Effector memory CD8-positive, alpha-beta T cell (primary cell): ENCODE data around the gene HBS1L.

Experiments used
- ATAC-seq: fragments of 150-1000 bp; cut with Tn5 transposase; replicated peaks from 2 replicates; pipeline ENCODE4 v1.10.0; 2021; ENCODE audit warnings: mild to moderate bottlenecking, moderate library complexity
- DNase-seq, 3 experiments: peaks; one replicate each; pipeline ENCODE4 v3.0.0; 2021
- H3K27ac Mint-ChIP-seq, 2 donors: one replicate each; pipeline ENCODE4 v1.8.0; 2022; ENCODE audit warnings: mild to moderate bottlenecking in 2 of 2, mixed read lengths in 2 of 2, moderate library complexity in 2 of 2
- H3K27me3 Mint-ChIP-seq, 2 donors: one replicate each; pipeline ENCODE4 v1.8.0; 2022; ENCODE audit warnings: mixed read lengths in 2 of 2
- H3K36me3 Mint-ChIP-seq: one replicate; pipeline ENCODE4 v1.8.0; 2022; ENCODE audit warnings: mild to moderate bottlenecking, moderate library complexity, mixed read lengths; ENCODE audit not compliant: insufficient read depth
- H3K4me1 Mint-ChIP-seq, 2 donors: one replicate each; pipeline ENCODE4 v1.8.0; 2022; ENCODE audit warnings: low read depth in 2 of 2, mixed read lengths in 2 of 2
- H3K4me3 Mint-ChIP-seq, 2 donors: one replicate each; pipeline ENCODE4 v1.8.0; 2022; ENCODE audit warnings: mild to moderate bottlenecking in 2 of 2, mixed read lengths in 2 of 2, moderate library complexity in 2 of 2
- H3K9me3 Mint-ChIP-seq, 2 donors: one replicate each; pipeline ENCODE4 v1.8.0; 2022; ENCODE audit warnings: mixed read lengths in 2 of 2

Gene HBS1L

DNA sequence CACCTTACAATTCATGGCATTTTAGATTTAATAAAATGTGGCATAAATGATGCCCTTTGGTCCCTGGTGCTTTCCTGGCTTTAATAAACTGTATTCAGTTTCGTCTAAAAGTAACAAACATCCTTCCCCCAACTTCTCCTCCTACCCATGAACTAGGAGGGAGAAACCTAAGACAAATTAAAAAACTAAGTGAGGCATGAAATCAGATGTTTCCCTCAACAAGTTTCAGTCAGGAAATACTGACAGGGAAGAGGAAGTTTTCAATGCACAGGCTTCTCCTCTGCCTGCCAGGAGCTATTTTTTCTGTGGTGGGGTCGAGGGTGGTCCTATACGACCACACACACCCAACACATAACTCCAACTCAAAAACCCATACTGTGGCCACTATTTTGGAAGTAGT, 10.0 kb downstream of the HBS1L start:
- Mint-ChIP-seq H3K4me1 (peaks cover 37 to 50% of the 10 kb centered on the region in 2 donors), H3K27ac (peak overlapping the region; percentile 39 to 45)

DNA sequence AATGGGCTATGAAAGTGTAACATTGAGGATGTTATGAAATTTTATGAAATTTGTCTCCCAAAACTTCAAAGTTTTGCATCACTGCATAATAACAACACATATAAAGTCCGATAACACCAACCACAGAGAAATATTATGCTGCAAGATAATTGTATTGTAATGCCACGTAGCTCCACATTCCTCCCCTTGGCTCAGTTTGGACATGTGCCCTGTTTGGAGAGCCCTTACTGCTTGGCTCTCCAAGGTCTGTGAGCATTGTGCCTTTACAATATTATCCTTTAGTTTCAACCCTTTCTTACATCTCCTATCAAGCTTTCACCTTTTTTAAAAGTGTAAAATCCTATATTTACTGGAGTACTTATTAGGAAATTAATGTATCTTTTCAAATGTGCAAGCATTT, 10.8 kb downstream of the HBS1L start:
- H3K27me3 Mint-ChIP-seq, result no peaks in the 10 kb centered on the region
- peak overlapping the region in 1 of 2 donors; percentile 39 for H3K27ac Mint-ChIP-seq
- H3K4me3 Mint-ChIP-seq, result no peak overlapping the region
- peaks cover 33% of the 10 kb centered on the region for H3K36me3 Mint-ChIP-seq
- no peak for DNase-seq
- H3K9me3 Mint-ChIP-seq, result no peaks in the 10 kb centered on the region
- no peak for ATAC-seq
- H3K4me1 Mint-ChIP-seq, result peaks cover 37 to 53% of the 10 kb centered on the region in 2 donors

More for the DNA sequence above, 10.0 kb downstream of the HBS1L start:
- no peaks in the 10 kb centered on the region for H3K9me3 Mint-ChIP-seq
- ATAC-seq (no peak), DNase-seq (no peak)
- H3K27me3 Mint-ChIP-seq, result no peaks in the 10 kb centered on the region
- H3K36me3 Mint-ChIP-seq, result peaks cover 33% of the 10 kb centered on the region
- no peak overlapping the region for H3K4me3 Mint-ChIP-seq

DNA sequence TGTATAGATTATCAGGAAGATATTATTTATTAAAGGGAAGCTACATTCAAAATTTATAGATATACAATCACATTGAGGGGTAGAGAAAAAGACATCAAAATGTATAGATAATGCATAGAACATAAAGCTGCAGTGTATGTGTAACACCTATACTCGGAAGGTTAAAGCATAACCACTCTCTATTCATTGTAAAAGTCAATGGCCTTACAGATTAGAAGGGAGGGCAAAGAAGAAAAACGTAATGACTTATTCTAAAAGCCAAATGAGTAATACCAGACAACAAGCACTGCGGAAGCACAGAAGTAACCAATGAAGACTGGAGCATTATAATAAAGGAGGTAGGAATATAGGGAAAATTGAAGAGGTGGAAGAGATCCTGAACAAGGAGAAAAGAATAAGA, 11.3 kb downstream of the HBS1L start:
- DNase-seq (no peak), ATAC-seq (no peak)
- H3K9me3 Mint-ChIP-seq, result no peaks in the 10 kb centered on the region
- H3K27ac Mint-ChIP-seq, result no peak overlapping the region
- H3K27me3 Mint-ChIP-seq, result no peaks in the 10 kb centered on the region
- no peak overlapping the region for H3K4me3 Mint-ChIP-seq
- H3K4me1 Mint-ChIP-seq, result peaks cover 34 to 48% of the 10 kb centered on the region in 2 donors
- H3K36me3 Mint-ChIP-seq, result peaks cover 32% of the 10 kb centered on the region

DNA sequence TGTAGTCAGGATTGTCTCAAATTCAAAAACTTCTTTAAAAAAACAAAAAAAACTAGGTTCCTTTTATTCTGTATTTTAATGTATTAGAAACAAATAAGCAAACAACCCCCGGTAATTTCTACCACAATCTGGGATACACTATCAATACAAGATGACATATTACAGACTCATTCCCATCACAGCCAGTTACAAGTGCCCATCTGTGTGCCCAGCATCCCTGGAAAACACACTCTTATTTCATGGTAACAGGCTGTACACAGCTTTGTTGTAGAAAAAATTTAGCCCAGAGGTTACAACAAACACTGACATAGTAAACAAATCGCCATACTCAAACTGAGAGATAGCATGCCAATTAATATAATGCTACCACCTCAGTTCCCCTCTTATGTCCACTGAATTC, 16.3 kb downstream of the HBS1L start:
- ATAC-seq (no peak), DNase-seq (no peak)
- Mint-ChIP-seq H3K9me3 (no peaks in the 10 kb centered on the region), H3K27ac (no peak overlapping the region), H3K4me3 (no peak overlapping the region), H3K27me3 (no peaks in the 10 kb centered on the region), H3K4me1 (peaks cover 7 to 28% of the 10 kb centered on the region in 2 donors), H3K36me3 (peaks cover 56% of the 10 kb centered on the region)

DNA sequence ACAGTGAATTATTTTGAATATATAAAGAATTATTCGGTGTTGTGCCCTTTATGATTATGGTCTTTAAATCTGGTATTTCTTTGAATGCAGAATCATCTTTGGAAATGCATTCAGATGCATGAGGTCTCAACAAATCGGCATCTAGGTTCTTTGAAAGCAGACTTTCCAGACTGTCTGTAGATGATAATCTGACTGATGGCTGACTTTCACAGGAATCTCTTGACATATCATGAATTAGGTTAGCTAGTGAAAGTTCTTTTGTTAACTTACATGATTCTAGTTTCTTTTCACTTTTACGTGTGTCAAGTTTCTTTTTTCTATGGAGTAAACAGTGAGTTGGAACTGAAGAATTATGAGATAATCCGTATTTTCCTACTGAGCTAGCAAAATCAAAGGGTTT, 17.1 kb downstream of the HBS1L start:
- H3K27ac Mint-ChIP-seq, result no peak overlapping the region
- ATAC-seq (no peak), DNase-seq (no peak)
- no peaks in the 10 kb centered on the region for H3K27me3 Mint-ChIP-seq
- no peak overlapping the region for H3K4me3 Mint-ChIP-seq
- peaks cover 58% of the 10 kb centered on the region for H3K36me3 Mint-ChIP-seq
- H3K4me1 Mint-ChIP-seq, result peaks cover 1 to 21% of the 10 kb centered on the region in 2 donors
- H3K9me3 Mint-ChIP-seq, result no peaks in the 10 kb centered on the region

DNA sequence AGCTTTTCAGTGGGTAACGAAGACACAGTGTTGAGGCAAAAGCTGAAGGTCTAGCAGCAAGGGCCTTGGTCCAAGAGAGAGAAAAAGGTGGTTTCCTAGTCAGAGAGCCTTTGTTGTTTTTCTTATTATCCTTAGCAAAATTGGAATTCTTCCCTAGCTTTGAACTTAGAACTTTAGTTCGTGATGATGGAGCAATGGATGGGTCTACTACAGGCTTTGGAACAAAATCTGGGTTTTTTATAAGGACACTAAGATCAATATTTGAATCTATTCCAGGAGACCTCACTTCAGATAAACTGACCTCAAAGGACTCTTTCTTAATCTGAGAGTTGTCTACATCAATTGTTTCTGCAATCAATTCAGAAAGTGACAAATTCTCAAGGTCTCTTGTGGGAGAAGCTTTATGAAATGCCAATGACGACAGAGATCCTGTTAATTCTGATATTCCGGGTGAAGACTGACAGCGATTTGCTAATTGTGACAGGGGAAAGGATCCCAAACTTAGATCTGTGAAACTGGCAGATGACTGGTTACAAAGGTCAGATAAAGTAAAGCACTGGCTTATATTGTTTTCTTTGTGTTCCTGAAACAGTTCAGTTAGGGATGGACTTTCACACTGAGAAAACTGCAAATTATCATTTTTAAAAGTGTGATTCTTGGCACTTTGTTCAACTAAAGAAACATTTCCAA, 17.7 kb downstream of the HBS1L start:
- Mint-ChIP-seq H3K36me3 (peaks cover 60% of the 10 kb centered on the region), H3K27ac (peak overlapping the region; percentile 34 to 36), H3K9me3 (no peaks in the 10 kb centered on the region), H3K27me3 (no peaks in the 10 kb centered on the region), H3K4me1 (peaks cover 1 to 17% of the 10 kb centered on the region in 2 donors), H3K4me3 (no peak overlapping the region)
- DNase-seq (no peak), ATAC-seq (no peak)

DNA sequence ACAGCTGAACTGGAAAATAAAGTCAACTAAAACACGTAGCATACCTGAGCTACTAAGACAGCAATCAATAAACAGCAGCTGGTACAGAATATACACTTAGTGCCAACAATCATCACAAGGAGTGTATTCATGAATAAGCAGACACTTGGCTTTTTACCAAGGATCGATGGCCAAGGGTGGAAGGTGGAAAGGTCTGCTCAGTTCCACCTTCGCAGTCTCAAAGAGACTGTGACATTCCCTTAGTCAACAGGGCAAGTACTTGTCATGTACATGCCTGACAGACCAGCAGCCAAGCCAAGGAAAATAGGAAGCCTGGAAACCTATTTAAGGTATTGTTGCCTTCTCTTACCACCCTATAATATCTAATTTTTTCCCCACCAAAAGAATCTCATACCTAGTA, 21.4 kb downstream of the HBS1L start:
- no peak overlapping the region for H3K27ac Mint-ChIP-seq
- DNase-seq (no peak), ATAC-seq (no peak)
- no peak overlapping the region for H3K4me3 Mint-ChIP-seq
- H3K9me3 Mint-ChIP-seq, result no peaks in the 10 kb centered on the region
- no peaks in the 10 kb centered on the region for H3K27me3 Mint-ChIP-seq
- peaks cover 48% of the 10 kb centered on the region for H3K36me3 Mint-ChIP-seq
- peaks cover 7 to 17% of the 10 kb centered on the region in 2 donors for H3K4me1 Mint-ChIP-seq

DNA sequence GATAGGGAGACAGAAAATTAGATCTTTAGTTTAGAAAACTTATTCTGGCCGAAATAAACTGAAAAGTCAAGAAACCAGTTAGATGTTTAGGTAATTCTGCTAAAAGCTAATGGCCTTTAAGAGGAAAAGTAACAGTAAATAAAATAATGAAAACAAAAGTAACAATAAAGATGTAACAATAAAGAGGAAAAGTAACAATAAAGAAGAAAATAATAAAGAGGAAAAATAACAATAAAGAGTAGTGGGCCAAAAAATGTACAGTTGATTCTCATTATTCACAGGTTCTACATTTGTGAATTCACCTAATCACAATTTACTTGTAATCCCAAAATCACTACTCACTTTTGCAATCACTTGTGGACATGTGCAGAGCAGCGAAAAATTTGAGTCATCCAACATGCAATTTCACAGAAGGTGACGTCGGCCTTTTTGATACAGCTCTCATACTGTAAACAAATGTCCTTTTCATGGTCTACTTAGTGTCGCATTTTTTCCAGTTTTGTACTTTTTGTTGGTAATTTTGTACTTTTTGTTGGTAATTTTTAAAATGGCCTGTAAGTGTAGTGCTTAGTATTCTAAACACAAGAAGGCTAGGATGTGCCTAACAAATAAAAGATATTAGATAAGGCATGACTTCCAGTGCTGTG, 24.0 kb downstream of the HBS1L start:
- H3K27me3 Mint-ChIP-seq, result no peaks in the 10 kb centered on the region
- peaks cover 43% of the 10 kb centered on the region for H3K36me3 Mint-ChIP-seq
- no peak for ATAC-seq
- peak overlapping the region in 1 of 2 donors; percentile 21 for H3K4me3 Mint-ChIP-seq
- no peak for DNase-seq
- no peaks in the 10 kb centered on the region for H3K9me3 Mint-ChIP-seq
- H3K4me1 Mint-ChIP-seq, result peaks cover 7 to 19% of the 10 kb centered on the region in 2 donors
- H3K27ac Mint-ChIP-seq, result peak overlapping the region; percentile 0 to 55

DNA sequence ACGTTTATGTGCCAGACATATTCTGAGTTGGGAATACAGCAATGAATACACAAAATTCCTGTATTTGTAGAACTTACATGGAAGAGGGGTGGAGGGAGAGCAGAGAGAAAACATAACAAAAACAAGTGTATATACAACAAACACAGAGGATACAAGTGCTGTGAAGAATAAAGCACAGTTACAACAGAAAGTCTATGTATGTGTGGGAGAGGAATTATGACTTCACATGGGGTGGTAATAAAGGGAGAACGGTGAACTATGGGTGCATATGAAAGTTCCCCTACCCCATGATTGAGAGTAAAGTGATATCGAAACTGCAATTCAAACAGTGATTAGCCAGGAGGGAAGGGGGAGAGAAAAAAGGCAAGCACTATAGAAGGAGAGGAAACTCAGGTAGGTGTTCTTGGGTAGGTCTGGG, 24.6 kb downstream of the HBS1L start:
- peaks cover 8 to 21% of the 10 kb centered on the region in 2 donors for H3K4me1 Mint-ChIP-seq
- H3K36me3 Mint-ChIP-seq, result peaks cover 40% of the 10 kb centered on the region
- no peaks in the 10 kb centered on the region for H3K27me3 Mint-ChIP-seq
- peak overlapping the region; percentile 0 to 55 for H3K27ac Mint-ChIP-seq
- ATAC-seq, result peak; percentile 71
- H3K4me3 Mint-ChIP-seq, result peak overlapping the region in 1 of 2 donors; percentile 21
- no peak for DNase-seq
- H3K9me3 Mint-ChIP-seq, result no peaks in the 10 kb centered on the region

DNA sequence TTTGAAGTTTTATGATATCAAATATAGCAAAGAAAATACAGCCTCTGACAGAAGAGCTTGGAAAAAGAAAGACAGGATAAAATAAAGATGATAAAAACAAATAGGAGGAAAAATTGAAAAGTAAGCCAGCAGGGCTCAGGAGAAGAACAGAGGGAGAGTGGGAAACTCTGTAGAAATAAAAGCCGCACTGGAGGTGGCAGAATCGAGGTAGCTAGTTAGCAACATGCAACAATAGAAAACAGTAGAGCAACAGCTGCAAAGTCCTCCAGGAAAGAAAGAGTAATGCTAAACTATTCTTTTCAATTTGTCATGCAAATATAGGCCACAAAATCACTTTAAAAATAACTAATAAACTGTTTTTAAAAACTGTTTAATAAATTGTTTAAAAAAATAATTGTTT, 28.8 kb downstream of the HBS1L start:
- peaks cover 15 to 23% of the 10 kb centered on the region in 2 donors for H3K4me1 Mint-ChIP-seq
- no peak overlapping the region for H3K4me3 Mint-ChIP-seq
- peak overlapping the region in 1 of 2 donors; percentile 83 for H3K27ac Mint-ChIP-seq

DNA sequence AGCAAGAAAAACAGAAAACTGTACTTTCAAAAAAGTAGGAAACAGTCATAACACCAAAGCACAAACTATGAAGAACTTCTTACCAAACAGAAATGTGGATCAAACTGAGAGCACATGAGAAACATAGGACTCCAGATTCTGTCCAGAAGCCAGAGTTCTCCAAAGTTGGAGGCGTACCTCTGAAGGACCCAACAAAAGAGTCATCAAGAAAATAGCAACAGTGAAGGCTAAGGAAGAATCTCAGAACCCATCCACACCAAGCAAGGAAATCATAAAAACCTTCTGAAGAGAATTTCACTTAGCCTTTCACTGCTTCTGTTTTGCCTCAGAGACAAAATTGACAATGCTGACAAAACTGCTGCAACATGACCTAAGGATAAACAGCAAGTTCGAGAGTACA, 29.4 kb downstream of the HBS1L start:
- Mint-ChIP-seq H3K27me3 (no peaks in the 10 kb centered on the region), H3K9me3 (no peaks in the 10 kb centered on the region), H3K4me1 (peaks cover 14 to 20% of the 10 kb centered on the region in 2 donors), H3K27ac (peak overlapping the region in 1 of 2 donors; percentile 83), H3K36me3 (peaks cover 23% of the 10 kb centered on the region), H3K4me3 (no peak overlapping the region)
- ATAC-seq (no peak), DNase-seq (no peak)

More for the DNA sequence above, 28.8 kb downstream of the HBS1L start:
- no peaks in the 10 kb centered on the region for H3K9me3 Mint-ChIP-seq
- H3K27me3 Mint-ChIP-seq, result no peaks in the 10 kb centered on the region
- DNase-seq, result no peak
- ATAC-seq, result no peak
- H3K36me3 Mint-ChIP-seq, result peaks cover 23% of the 10 kb centered on the region

DNA sequence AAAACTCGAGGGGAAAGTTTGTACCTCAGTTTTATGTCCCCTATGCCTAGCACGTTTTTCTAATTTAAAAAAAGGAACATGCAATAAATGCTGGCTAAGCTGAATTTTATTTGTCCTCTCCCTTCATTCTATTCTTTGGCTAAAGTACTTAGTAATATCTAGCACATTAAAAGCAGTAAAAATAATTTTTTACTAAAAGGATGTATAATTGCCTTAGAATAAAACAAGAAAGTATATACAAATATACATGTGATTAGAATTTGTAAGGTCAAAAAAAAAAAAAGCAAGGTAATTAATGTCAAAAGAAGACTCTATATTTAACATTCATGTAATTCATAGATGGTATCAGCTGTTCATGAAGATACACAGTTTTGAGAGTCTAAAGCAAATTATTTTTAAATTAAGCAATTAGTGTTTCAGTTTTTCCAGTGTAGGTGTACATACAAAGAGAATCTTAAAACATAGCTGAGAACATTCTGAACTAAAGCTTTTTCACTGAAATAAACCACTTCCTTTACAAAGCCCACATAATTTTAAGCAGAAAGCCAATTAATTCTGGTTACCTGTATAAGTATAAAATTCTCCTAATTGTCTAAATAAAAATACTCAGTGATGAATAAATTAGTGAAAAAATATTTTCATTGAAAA, 32.4 kb downstream of the HBS1L start:
- peaks cover 12% of the 10 kb centered on the region for H3K36me3 Mint-ChIP-seq
- ATAC-seq, result peak; percentile 21
- no peak for DNase-seq
- peaks cover 14 to 23% of the 10 kb centered on the region in 2 donors for H3K4me1 Mint-ChIP-seq
- H3K4me3 Mint-ChIP-seq, result peak overlapping the region in 1 of 2 donors; percentile 25
- no peaks in the 10 kb centered on the region for H3K9me3 Mint-ChIP-seq
- H3K27me3 Mint-ChIP-seq, result no peaks in the 10 kb centered on the region
- H3K27ac Mint-ChIP-seq, result no peak overlapping the region

DNA sequence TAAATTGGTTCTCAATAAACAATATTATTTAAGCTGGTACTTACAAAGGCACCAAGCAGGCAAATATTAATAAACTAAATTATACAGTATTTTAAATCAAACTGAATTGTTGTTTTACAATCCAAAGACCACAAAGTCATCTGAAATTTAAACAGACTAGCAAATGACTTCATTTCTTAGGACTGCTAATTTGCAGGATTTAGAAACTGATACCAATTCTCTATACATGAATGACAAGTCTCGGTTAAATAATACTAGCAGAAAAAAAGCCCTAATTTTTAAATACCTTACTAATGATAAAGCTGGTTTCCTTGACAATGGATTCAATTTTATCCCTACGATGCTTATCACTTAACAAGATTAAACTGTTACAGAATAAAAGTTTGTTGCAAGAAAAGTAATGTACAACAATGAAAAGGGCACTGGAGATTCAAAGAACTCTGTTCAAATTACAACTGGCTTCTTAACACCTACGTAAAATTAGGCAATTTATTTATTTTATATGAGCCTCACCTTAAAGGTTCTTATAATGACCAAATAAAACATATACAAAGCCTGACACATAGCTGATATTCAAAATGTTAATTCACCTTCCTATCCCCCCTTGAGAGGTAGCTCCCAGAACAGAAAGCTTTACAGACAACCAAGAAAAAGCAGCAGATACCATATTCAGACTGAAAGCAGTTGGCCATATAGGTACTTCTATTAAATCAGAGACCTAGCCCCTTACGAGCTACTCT, 33.1 kb downstream of the HBS1L start:
- Mint-ChIP-seq H3K9me3 (no peaks in the 10 kb centered on the region), H3K27ac (no peak overlapping the region), H3K36me3 (peaks cover 7% of the 10 kb centered on the region), H3K4me1 (peaks cover 14 to 26% of the 10 kb centered on the region in 2 donors), H3K27me3 (no peaks in the 10 kb centered on the region), H3K4me3 (peak overlapping the region in 1 of 2 donors; percentile 11)
- no peak for DNase-seq
- no peak for ATAC-seq
